SK-N-SH treated with all-trans-retinoic acid at 6 μM for 48 hours (cell line): ENCODE data around the gene TMEM132A.

Experiments used
- ESRRG ChIP-seq: fragments of 250-450 bp; sonication (Bioruptor Pico); IDR thresholded peaks from 2 replicates; pipeline ENCODE4 v1.6.1; 2021; ENCODE audit warnings: mild to moderate bottlenecking
- ISL1 ChIP-seq: fragments of 250-450 bp; sonication (Bioruptor Pico); IDR thresholded peaks from 2 replicates; pipeline ENCODE4 v2.1.2; 2022; ENCODE audit warnings: mild to moderate bottlenecking, moderate library complexity
- PATZ1 ChIP-seq: fragments of 250-450 bp; sonication (Bioruptor Pico); IDR thresholded peaks from 2 replicates; pipeline ENCODE4 v1.8.0; 2020; ENCODE audit warnings: mild to moderate bottlenecking, moderate library complexity, borderline replicate concordance
- POU6F1 ChIP-seq: fragments of 250-450 bp; sonication (Bioruptor Pico); IDR thresholded peaks from 2 replicates; pipeline ENCODE4 v1.8.0; 2021; ENCODE audit warnings: low read depth, mild to moderate bottlenecking, moderate library complexity, borderline replicate concordance
- TCF4 ChIP-seq: fragments of 250-450 bp; sonication (Bioruptor Pico); IDR thresholded peaks from 2 replicates; pipeline ENCODE4 v1.8.0; 2021; ENCODE audit warnings: mild to moderate bottlenecking, moderate library complexity, borderline replicate concordance
- ZFP3 ChIP-seq: fragments of 250-450 bp; sonication (Bioruptor Pico); IDR thresholded peaks from 2 replicates; pipeline ENCODE4 v1.5.0; 2020; ENCODE audit warnings: mild to moderate bottlenecking, moderate library complexity
- ZFP30 ChIP-seq: fragments of 450-650 bp; formaldehyde crosslinking; IDR thresholded peaks from 2 replicates; pipeline ENCODE4 v1.5.0; 2022; ENCODE audit warnings: mild to moderate bottlenecking, moderate library complexity
- ZNF565 ChIP-seq: fragments of 450-650 bp; formaldehyde crosslinking; conservative IDR thresholded peaks from 2 replicates; pipeline ENCODE4 v1.5.0; 2020; ENCODE audit warnings: low read depth, mild to moderate bottlenecking, moderate library complexity

- TF ChIP-seq ZNF565 (CRISPR knock-in tag): no peak
- no peak for TF ChIP-seq ESRRG (CRISPR knock-in tag)
- TF ChIP-seq TCF4: no peak
- no peak for TF ChIP-seq ZFP3 (CRISPR knock-in tag)
- TF ChIP-seq ZFP30: no peak
- no peak for TF ChIP-seq POU6F1 (CRISPR knock-in tag)
- TF ChIP-seq PATZ1 (CRISPR knock-in tag): no peak
- TF ChIP-seq ISL1 (CRISPR knock-in tag): no peak
Measured at GRCh38 chr11:60937144-60937527, 12.9 kb downstream of the TMEM132A start.
